Cardiac muscle cell (in vitro differentiated cells and primary cell): ENCODE results near the gene PSMC3. TPM values are rescaled to one million over a fixed set of nuclear protein-coding genes. Genes with fewer than 3 reads are reported as not detected.

Source experiments
- DNase-seq, 2 donors: peaks; one replicate each; pipeline versions ENCODE4 v3.0.0 to v3.0.0-alpha.2; 2010 to 2017; ENCODE audit warnings: low read depth in 1 of 2, low spot score in 1 of 2
- H3K27ac ChIP-seq: fragments of 200-600 bp; sonication (generic); 2 replicates; pipeline ENCODE4 v1.5.1; 2016
- H3K27me3 ChIP-seq: fragments of 200-600 bp; sonication (generic); 2 replicates; pipeline ENCODE4 v1.6.0; 2016; ENCODE audit warnings: control low read depth
- H3K36me3 ChIP-seq: fragments of 200-600 bp; sonication (generic); 2 replicates; pipeline ENCODE4 v1.5.1; 2016; ENCODE audit warnings: control low read depth
- H3K4me1 ChIP-seq: fragments of 200-600 bp; sonication (generic); 2 replicates; pipeline ENCODE4 v1.8.1; 2017; ENCODE audit warnings: low read depth, mild to moderate bottlenecking, mixed run types
- H3K4me3 ChIP-seq: fragments of 200-600 bp; sonication (generic); 2 replicates; pipeline ENCODE4 v1.5.1; 2016; ENCODE audit warnings: mild to moderate bottlenecking
- H3K9me3 ChIP-seq: fragments of 200-600 bp; sonication (generic); 2 replicates; pipeline ENCODE4 v1.5.1; 2017; ENCODE audit warnings: low read depth, mild to moderate bottlenecking, control low read depth
- CTCF ChIP-seq: IDR thresholded peaks from 2 replicates; pipeline ENCODE4 v1.5.1; 2012; ENCODE audit warnings: low read depth, mild to moderate bottlenecking, low read length
- polyA plus RNA-seq: library from polyadenylated mRNA; unstranded; fragments of >200 nt; fragmentation: Nextera tagmentation; extraction: Ambion mirVana; gene quantifications from 2 replicates; pipeline ENCODE4 v1.2.1, GENCODE V29; 2016
- total RNA-seq: library from RNA; depleted of rRNA; stranded (reverse); fragments of >200 nt; gene quantifications from 2 replicates; pipeline ENCODE4 v1.2.3, GENCODE V29; 2016

PSMC3 gene
- total and polyA plus RNA-seq, 2 experiments from 2014 or later = 107 to 236 TPM

GRCh38 chr11:47443028-47443700 lies 16.9 kb upstream of the PSMC3 start:
- H3K4me1 ChIP-seq = no peaks in the 10 kb centered on the region
- no peaks in the 10 kb centered on the region for H3K36me3 ChIP-seq
- TF ChIP-seq CTCF = no peak
- H3K4me3 ChIP-seq = no peak overlapping the region
- H3K9me3 ChIP-seq = no peaks in the 10 kb centered on the region
- H3K27me3 ChIP-seq = no peaks in the 10 kb centered on the region
- DNase-seq = no peak
- no peak overlapping the region for H3K27ac ChIP-seq

GRCh38 chr11:47442514-47442913 lies 16.3 kb upstream of the PSMC3 start:
- Histone ChIP-seq H3K4me1 (no peaks in the 10 kb centered on the region), H3K27ac (no peak overlapping the region), H3K27me3 (no peaks in the 10 kb centered on the region), H3K4me3 (no peak overlapping the region), H3K36me3 (no peaks in the 10 kb centered on the region), H3K9me3 (no peaks in the 10 kb centered on the region)
- DNase-seq = no peak
- no peak for TF ChIP-seq CTCF

- no peaks in the 10 kb centered on the region for H3K36me3 ChIP-seq
- no peak for DNase-seq
- no peak overlapping the region for H3K4me3 ChIP-seq
- H3K4me1 ChIP-seq = no peaks in the 10 kb centered on the region
- H3K27me3 ChIP-seq = no peaks in the 10 kb centered on the region
- H3K9me3 ChIP-seq = no peaks in the 10 kb centered on the region
- no peak overlapping the region for H3K27ac ChIP-seq
- TF ChIP-seq CTCF = no peak
These were observed 15.2 kb upstream of the PSMC3 start for GRCh38 chr11:47441421-47441820.

GRCh38 chr11:47440054-47440476 lies 13.8 kb upstream of the PSMC3 start:
- no peaks in the 10 kb centered on the region for H3K27me3 ChIP-seq
- DNase-seq = no peak
- H3K36me3 ChIP-seq = no peaks in the 10 kb centered on the region
- H3K9me3 ChIP-seq = no peaks in the 10 kb centered on the region
- H3K4me1 ChIP-seq = no peaks in the 10 kb centered on the region
- H3K4me3 ChIP-seq = no peak overlapping the region
- no peak overlapping the region for H3K27ac ChIP-seq
- TF ChIP-seq CTCF = no peak

- TF ChIP-seq CTCF = no peak
- no peaks in the 10 kb centered on the region for H3K27me3 ChIP-seq
- H3K9me3 ChIP-seq = no peaks in the 10 kb centered on the region
- no peak overlapping the region for H3K27ac ChIP-seq
- H3K36me3 ChIP-seq = no peaks in the 10 kb centered on the region
- no peaks in the 10 kb centered on the region for H3K4me1 ChIP-seq
- no peak overlapping the region for H3K4me3 ChIP-seq
- DNase-seq = no peak
These were observed 12.5 kb upstream of the PSMC3 start for GRCh38 chr11:47438721-47439120.
